ENCODE data around the gene APEX1.

The APEX1 gene

GRCh38 chr14:20454516-20455354, at the start of gene APEX1, which contains the start of gene OSGEP:
Gene APEX1 (plus strand): TSS chr14:20455226. CDS start chr14:20455646, 420 bp downstream.
Gene OSGEP (minus strand): TSS chr14:20454812. CDS start chr14:20454683, 129 bp downstream.
- DNase-seq, result peak; percentile 96

DNA sequence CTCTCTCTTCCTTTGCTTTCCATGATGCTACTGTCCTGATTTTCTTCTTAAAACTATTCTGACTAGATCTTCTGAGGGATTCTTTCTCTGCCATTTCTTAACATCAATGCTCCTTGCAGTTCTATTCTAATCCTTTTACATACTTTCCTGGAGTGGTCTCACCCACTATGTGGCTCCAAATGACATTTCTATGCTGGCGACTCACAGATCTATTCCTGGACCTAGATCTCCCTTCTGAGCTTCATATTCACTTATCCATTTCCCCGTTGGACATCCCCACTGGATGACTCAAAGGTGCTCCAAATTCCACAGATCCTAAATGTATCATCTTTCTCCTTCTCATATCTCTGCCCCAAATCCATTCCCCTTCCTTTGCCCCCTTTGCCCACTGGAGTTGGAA, 45.8 kb upstream of the APEX1 start:
- no peak for DNase-seq

GRCh38 chr14:20412411-20412810, 42.6 kb upstream of the APEX1 start:
- no peak for DNase-seq

DNA sequence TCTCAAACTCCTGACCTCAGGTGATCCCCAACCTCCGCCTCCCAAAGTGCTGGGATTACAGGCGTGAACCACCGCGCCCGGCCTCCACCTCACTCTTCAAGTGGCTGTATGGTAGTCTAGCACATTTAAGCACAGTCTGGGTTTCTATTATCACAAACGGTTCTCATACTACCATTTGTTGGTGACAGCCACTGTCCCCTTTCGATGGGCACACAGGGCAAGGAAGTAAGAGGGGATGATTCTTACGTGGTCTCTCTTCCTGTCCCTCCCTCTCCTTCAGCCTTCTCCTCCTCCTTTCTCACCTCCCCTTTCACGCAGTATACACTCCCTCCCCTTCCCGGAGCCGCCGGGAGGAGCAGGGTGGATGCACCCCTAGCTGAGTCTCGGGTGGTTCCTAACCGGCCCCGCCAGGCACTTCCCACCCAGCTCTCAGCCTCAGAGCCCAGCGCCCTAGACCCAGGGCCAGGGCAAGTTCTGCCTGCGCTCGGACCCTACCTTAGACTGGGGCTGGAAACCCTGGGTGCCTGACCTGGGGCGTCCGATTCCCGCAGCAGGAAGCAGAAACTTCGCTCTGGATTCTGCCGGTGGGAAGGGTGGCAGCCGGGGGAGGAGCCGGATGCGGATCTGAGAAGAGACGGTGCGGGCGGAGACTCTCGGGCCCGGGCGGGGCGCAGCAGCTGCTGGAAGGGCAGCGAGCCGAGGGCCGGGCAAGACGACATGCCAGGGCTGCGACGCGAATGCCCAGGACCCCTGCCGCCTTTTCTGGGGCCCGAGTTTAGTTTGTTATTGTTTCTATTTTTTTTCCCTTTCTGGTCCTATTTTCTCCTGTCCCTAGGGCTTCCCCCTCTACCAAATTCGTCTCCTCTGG, 41.9 kb upstream of the APEX1 start, which contains the start of gene TEP1:
TEP1 (minus strand) TSS at position 626 of the 868 bp plus-strand sequence. CDS start 5,062 bp downstream, outside the sequence.
- DNase-seq, result peak; percentile 84

DNA sequence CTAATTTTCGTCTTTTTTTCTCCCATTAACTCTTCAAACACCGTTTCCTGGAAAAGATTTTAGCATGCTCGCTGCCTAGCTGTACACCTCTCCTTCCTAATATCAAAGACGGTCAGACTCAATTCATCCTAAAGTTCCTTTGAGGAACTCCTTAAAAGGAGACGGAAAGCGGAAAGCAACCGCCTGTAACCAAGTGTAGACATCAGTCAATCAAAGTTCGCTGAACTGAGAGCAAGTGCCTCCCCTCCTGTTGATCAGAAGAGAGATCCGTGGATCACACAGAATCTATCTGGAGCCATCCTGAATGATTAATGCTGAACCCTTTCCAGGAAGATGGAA, 41.3 kb upstream of the APEX1 start:
- no peak for DNase-seq

GRCh38 chr14:20415782-20416206, 39.2 kb upstream of the APEX1 start:
- DNase-seq, result peak; percentile 5

DNA sequence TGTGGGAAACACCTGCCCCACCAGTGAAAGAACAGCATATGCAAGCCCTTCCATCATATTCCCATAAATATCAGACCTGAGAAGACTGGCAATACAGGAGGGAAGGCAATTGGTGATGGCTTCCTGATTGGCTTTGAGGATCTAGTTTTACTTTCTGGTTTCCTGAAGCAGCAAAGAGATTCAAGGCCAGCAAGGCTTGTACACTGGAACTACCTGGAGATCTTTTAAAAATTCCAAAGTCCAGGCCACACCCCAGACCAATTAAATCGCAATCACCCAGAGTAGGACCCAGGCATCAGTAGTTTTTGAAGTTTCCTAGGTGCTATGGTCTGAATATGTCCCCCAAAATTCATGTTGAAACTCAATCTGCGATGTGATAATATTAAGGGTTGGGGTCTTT, 38.8 kb upstream of the APEX1 start:
- no peak for DNase-seq

GRCh38 chr14:20417250-20418186, 37.5 kb upstream of the APEX1 start:
- no peak for DNase-seq

DNA sequence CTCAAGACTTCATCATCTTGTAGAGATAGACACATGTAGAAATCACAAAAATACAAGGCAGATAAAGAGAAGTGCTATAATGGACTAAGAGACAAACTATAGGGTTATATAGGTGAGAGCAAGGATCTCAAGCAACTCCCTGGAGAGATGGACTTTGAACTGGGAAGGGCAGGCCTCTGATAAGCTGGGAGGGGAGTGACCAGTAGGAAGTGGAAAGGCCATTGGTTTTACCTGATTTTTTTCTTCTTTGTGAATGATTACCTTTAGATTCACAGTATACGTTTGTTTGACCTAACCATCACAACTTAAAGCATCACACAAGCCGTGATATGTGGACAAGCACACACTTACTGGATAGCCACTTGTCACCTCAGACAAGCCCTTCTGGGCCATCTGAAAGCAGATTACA, 36.5 kb upstream of the APEX1 start:
- DNase-seq, result no peak

DNA sequence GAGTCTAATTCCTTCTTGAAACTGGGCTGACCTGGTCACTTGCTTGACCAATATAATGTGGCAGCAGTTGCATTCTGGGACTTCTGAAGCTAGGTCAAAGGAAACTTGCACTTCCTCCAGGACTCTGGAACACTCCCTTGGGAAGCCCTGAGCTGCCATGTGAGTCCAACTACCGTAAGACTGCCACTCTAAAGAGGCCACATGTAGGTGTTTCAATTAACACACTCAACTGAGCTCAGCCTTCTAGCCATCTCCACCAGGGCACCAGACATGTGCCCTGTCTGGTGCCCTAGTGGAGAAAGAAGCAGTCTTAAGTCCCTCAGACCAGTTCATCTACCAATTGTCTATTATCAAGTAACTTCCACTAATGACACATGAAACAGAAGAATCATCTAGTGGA, 35.6 kb upstream of the APEX1 start:
- no peak for DNase-seq

- DNase-seq, result no peak
These were observed 33.8 kb upstream of the APEX1 start for GRCh38 chr14:20421267-20421666.

DNA sequence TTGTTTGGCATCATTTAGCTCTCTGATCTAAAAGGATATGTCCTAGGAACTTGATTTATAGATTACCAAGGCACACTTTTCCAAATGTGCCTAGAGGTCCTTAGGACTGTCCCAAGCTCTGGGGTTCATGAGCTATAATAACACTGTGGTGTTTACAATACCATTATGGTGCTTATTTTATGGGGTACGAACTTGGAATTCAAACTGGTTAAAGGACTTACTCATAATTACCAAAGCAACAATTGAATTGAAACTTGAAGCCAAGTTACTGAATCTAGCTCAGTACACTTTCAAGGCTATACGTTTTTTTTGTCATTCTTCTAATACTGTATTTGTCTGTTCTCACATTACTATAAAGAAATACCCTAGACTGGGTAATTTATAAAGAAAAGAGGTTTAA, 32.1 kb upstream of the APEX1 start:
- DNase-seq, result no peak

DNA sequence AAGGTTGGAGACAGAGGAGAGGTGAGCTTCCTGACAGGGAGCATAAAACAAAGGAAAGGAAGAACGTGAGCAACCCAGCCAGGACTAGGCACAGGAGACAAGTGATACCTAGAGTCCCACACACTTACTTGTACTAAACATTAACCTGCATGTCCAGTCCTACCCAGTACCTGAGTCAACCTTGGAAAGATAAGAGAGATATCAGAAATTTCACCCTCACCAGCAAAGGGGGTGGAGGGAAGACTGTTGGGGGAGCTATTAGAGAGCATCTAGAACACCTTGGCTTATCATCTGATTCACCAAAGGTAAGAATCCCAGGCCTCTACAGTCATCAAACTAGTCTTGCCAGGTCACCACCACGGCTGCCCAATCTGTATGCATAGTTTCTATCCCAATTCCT, 30.2 kb upstream of the APEX1 start:
- no peak for DNase-seq

- DNase-seq, result no peak
These were observed 27.6 kb upstream of the APEX1 start for GRCh38 chr14:20427231-20428009.

GRCh38 chr14:20428010-20428365, 27.0 kb upstream of the APEX1 start:
- no peak for DNase-seq

DNA sequence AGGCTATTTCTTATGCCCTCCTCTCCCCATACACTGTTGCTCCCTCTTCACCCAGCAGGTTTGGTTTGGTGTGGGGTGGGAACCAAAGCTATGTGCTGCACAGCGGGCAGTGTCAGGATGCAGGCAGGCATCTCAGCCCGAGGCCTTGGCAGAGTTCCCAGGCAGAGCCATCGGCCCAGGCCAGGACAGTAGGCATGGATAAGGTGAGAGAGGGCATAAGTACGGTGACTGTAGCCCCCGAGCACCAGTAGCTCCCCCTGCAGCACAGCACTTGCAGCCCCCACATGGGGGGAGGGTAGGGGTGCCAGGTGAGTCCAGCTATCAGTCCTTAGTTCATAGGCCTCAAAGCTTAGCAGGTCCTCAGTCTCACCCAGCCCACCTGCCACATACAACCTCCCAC, 26.2 kb upstream of the APEX1 start:
- DNase-seq, result no peak

GRCh38 chr14:20429801-20430669, 25.0 kb upstream of the APEX1 start:
- DNase-seq, result no peak

GRCh38 chr14:20434701-20435581, 20.1 kb upstream of the APEX1 start:
- DNase-seq, result no peak

DNA sequence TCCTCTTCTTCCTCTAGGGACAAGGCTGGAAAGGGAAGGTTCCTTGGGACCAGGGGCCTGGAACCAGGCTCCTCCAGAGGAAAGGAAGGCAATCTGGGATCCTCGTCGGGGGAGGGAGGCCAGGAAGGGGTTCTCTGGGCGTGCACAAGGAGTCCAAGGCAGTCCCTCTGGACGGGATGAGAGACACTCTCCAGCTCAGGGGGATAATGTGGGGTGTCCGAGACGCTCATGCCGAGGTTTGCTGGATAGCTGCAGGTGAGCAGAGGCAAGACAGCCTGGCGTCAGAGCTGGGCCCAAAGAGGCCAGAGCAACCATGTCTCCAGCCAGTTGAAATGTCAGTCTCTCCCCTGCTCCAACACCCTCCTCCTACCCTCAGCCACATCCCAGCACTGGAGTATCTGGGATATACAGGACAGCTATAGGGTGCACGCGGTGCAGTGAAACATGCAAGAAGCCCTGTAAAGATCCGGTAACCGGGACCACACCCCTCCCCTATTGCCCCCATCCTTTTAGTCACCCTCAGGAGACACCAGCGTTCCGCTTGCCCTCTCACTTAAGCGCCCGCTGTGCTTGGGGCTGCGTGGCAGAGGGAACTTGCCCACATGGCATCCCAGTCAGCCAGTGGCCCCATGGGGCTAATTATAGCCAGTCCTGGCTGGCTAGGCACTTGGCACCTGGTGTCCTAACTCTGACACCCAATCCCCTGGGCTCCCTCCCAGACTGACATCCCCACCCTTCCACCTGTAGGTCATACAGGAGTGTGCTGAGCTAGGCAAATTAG, 19.3 kb upstream of the APEX1 start, which contains the start of gene KLHL33:
KLHL33 (minus strand) TSS at position 585 of the 781 bp plus-strand sequence; CDS start at position 230, 355 bp downstream.
- DNase-seq, result peak; percentile 10
